GM19193 (cell line): ENCODE measurements around the gene NSUN6.

ENCODE experiments used
- POLR2A ChIP-seq: IDR thresholded peaks from 4 replicates; pipeline ENCODE4 v1.6.1; 2011; ENCODE audit not compliant: insufficient read depth, insufficient read length; ENCODE audit errors: extremely low read depth

NSUN6 gene

GRCh38 chr10:18498998-18499397 is 152.4 kb downstream of the NSUN6 start:
- TF ChIP-seq POLR2A: no peak

- TF ChIP-seq POLR2A: no peak
Observed at GRCh38 chr10:18497806-18498369, 153.5 kb downstream of the NSUN6 start.
